HG02623 (cell line): Measurements from ENCODE around the gene PREX1.
"Not testable (repeated sequence)": the region's sequence is repeated elsewhere in the genome, so short reads cannot be mapped to it uniquely, and the experiment has no call there.

ENCODE experiments used
- ATAC-seq: cut with Tn5 transposase; IDR thresholded peaks from one replicate; pipeline ENCODE4 v1.9.1; 2021; ENCODE audit warnings: moderate library complexity; ENCODE audit not compliant: unreplicated experiment

The PREX1 gene

DNA sequence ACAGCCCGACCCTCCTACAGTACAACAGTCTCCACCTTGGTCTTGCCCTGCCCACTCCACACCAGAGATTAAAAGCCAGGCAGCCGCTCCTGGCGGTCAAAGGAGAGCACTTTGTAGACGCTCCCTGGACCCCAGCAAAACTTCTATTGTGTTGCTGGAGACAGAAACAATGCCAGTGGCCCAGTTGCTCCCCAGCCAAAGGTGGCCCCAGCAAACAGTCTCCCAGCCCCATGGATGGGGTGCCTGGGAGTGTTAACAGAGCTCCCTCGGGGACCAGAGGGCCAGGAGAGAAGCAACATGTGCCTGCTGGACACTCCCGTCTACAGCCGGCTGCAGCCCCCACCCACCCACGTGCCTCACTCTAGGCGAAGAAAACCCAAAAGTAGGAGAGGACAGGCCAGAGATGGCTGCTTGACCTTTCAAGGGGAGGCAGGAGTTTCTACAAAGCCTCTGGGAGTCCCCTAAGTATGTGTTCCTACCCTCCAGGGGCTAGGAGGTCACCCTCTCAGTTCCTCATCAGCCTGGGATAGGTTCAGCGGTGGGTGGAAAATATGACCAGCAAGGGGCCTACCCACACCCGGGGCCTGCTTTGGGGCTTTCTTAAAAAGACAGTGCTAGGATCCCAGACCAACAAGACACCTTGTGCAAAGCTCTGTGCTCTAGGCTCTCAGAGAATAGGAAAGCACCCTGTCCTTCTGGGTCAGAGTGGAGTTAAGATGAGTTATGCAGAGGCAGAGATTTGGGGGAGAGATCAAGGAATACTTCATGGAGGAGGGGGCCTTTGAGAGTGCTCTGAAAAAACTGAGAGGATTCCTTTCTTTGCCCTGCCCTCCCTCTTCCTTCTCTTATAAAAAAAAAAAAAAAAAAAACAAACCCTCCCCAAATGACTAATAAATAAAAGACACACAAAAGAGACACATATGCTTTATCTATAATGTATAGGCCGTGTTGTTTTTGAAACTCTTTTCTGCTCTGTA is 19.0 kb upstream of the PREX1 start:
- peak; percentile 84 for ATAC-seq

DNA sequence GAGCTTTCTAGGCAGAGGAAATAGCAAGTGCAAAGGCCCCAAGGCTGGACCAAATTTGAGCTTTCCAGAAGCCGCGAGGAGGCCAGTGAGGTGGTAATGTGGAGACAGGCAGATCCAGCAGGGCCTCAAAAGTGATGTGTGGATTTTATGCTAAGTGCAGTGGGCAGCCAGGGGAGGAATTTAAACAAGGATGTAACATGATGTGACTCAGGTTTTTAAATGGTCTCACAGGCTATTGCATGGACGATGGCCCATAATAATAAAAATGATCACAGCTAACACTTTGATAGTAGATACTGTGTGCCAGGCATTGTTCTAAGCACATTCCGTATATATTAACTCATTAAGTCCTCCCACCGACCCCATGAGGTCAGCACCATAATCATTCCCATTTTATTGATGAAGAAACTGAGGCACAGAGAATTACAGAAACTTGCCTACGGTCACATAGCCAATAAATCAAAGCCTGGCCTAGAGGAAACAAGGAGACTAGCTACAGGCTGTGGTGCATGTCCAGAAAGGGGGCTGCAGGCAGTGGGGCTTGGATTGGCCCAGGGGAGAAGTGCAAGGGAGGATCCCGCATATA is 18.0 kb upstream of the PREX1 start:
- ATAC-seq, result no peak

DNA sequence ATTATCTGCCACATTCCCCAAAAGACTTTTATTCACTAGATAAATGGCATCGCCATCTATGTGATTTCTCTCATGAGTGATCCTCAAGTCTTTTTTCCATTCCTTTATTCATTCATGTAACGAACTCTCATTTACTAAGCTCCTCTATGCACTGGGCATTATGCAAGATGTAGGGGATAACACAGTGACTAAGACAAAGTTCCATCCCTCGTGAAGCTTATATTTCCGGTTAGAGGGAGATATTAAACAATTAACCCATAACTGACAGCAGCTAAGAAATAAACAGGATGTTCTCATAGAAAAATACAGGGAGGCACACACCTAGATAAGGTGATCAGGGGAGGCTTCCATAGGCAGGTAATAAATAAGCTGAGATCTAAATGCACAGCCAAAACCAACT is 17.2 kb upstream of the PREX1 start:
- no peak for ATAC-seq

DNA sequence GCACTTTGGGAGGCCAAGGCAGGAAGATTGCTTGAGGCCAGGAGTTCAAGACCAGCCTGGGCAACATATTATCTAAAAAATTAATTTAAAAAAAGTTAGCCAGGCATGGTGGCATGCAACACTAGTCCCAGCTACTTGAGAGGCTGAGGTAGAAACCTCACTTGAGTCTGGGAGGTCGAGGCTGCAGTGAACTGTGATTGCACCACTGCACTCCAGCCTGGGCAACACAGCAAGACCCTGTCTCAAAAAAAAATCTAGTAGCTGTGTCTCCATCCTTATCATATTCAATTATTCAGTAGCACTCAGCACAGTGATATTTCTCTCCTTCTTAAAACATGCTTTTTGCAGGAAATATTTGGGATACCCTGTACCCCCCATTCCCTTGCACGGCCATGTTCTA is 16.1 kb upstream of the PREX1 start:
- not testable (repeated sequence) for ATAC-seq

DNA sequence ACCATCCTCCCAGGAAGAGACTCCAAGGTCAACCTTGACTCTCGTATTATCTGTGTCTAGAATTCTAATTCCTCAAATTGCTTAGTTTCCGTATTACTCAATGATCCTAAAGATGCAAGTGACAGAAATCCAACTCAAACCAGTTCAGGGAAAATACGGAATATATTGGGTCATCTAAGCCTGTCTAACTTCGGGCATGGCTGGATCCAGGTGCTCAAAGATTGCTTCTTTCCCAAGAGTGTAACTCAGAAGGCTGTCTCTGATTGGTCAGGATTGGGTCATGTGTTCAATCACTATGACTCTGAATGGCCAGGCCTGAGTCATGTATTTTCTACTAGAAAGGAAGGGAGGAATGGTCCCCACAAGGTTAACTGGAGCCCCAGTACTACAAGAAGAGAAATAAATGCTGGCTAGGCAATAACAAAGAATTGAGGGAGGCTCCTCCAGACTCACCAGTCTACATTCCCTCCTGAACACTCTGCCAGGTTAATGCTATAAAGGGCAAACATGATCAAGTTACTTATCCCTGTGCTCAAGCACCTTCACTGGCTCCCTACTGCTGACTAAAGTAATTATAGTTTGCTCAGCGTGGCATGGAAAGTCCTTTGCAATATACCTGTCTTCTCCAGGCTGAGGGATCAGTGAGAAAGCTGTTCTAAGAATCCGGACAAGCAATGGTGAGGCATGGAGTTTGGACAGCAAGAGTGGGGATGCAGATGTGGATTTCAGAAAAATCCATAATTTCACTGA is 15.4 kb upstream of the PREX1 start:
- no peak for ATAC-seq

DNA sequence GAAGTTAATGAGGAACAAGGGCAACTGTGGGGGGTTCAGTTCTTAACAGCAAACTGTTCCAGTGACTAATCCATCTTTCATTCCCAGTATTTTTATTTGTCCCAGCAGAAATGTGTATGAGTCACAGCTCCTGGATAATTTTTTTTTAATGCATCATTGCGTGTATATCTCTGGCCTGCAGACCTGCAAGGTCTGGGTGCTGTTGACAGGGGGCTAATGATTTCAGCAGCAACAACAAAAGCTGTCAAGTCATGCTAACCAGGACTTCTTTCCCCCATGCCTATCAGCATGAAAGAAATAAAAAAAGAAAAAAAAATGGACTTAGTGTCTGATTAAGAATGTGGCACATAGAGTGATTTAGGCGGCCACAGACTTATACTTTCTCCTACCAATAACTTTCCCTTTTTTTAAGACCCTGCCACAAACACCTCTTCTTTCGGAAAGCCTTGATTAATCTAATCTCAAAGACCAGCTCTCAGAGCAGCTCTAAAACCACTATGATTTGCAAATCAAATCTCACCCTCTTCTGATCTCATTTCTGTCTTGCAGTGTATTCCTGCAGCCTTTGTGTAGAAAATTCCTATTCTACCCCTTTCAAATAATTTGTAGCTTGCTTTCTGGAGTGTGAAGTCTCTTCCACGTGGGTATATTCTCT is 14.2 kb upstream of the PREX1 start:
- ATAC-seq, result no peak

DNA sequence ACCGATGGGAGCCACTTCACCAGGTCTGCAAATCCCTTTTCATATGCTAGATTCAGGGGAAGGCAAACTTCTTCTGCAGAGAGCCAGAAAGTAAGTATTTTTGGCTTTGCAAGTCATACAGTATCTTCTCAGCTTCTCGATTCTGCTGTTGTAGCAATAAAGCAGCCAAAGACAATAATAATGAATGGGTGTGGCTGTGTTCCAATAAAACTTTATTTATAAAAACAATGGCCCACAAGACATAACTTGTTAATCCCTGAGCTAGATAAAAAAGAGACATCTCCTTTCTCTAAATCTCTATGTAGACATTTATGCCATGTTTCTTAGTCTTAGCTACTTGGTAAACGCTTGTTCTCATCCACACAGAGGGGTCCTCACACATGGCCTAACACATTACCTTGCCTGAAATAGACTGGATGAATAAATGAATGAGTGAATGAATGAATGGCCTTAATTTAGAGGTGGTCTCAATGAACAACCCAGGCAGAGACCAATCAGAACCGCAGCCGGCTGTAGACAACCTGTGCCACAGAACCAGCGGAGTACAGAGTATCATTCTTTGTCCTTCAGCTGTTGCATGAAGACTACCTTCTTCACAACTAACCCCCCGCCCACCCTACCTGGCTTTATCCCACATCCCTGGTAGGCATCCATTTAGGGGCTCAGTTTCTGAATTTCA is 13.5 kb upstream of the PREX1 start:
- ATAC-seq, result no peak

DNA sequence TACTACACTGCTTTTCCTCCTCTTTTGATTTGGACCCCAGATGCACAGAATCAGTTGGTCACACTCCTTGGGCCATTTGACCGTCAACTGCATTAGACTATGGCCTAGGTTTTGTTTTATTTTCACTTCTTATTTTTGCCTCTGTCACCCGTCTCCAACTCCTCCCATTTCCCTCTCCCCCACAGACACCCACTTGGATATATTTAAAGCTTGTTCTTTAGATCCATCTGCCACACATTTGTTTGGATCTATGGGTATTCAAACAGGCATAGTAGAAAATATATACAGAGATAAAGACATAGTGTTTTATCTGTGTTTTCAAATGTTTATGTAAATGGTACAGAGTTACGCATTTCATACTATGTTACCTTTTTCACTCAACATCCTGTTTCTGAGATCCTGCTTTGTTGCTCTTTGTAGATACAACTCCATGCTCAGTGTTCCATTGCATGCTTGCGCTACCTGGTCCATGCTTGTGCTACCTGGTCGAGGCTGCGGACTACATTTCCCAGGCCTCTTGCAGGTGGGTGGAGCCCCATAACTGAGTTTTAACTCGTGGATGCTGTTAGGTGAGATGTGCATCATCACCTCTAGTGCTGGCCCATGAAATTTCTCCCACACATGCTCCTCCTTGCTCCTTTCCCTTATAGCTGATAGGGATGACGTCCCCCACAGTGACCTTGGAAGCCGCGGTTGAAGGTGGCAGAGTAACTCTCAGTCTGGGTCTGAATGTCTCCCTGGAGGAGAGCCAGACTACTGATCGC is 11.5 kb upstream of the PREX1 start:
- ATAC-seq, result no peak

DNA sequence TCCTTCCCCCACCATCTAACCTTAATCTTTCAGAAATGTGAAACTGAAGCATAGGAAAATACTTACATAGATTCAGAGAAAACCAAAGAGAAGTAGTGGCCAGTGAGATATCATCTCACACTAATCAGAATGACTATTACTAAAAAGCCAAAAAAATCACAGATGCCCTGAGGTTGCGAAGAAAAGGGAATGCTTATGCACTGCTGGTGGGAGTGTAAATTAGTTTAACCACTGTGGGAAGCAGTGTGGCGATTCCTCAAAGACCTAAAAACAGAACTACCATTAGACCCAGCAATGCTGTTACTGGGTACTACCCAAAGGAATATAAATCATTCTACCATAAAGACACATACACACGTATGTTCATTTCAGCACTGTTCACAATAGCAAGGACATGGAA is 9.2 kb upstream of the PREX1 start:
- ATAC-seq, result no peak

DNA sequence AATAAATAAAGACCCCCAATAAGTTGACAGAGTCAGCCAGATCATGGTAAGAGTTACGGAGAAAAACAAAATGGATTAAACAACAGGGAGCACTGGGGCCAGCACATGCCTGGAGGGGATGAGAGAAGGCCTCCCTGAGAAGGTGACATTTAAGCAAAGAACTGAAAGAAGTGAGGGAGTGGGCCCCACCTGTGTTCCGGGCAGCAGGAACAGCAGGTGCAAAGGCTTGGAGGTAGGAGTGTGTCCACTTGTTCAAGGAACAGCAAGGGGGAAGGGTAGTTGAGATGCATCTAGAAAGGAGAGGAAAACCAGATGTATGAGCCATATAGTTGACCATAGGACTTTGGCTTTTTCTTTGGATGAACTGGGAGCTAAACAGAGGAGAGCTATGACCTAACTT is 7.6 kb upstream of the PREX1 start:
- ATAC-seq, result no peak

DNA sequence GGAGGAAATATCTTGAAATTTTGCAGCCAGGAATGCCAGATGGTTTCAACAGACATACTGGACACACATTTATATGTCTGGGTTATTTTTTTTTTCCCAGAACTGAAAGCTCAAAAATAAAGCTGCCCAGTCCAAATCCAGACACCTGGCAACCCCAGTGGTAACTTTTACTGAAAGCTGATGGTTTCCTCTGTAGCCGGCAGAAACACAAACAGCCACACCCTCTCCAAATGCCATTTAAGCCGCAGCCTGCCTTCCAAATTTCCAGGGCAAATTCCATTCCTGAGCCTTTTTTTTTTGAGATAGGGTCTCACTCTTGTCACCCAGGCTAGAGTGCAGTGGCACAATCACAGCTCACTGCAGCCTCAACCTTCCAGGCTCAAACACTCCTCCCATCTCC is 6.5 kb upstream of the PREX1 start:
- no peak for ATAC-seq

DNA sequence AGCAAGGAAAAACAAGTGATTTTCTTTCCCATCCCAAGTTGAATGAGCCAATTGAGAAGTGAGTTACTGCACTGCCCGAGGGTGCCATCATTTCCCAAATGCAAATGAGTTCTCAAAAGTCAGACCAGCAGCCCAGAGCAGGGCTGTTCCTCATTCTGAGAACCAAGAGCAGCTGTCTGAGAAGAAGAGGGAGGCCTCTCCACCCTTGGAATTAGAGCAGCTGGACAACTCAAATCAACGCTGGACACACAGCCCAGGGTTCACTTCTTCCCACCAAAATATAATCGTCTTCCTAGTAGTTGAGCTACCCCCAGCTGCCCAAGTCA is 4.6 kb upstream of the PREX1 start:
- no peak for ATAC-seq

DNA sequence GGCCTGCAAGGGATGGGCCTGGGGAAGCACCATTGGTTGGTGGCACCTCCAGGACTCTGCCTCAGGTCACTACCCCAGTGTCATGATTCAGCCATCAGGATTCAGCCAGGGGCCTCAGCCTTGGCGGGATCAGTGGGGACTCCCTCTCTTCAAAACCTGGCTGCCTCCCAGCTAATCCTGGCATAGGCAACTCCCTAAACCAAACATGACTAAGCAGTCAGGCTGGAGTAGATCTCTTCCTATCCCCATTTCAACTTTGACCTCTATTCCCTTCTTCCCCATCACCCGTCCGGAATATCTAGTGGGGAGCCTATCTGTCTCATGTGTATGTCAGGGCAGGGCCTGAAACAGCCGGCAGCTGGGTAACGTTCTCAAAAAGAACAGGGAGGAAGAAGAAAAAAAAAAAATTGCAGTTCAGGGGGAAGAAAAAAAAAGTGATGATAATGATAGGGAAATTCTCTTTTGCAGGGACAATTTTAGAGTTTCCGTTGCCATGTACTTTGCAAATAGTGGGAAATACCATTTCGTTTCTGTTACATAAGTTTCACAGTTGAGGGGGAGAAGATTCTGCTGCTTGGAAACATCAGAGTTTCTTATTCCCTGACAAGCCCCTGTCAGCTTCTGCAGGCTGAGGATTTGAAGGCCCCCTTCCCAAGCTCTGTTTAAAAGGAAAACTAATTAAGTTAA is 4.1 kb upstream of the PREX1 start:
- no peak for ATAC-seq

DNA sequence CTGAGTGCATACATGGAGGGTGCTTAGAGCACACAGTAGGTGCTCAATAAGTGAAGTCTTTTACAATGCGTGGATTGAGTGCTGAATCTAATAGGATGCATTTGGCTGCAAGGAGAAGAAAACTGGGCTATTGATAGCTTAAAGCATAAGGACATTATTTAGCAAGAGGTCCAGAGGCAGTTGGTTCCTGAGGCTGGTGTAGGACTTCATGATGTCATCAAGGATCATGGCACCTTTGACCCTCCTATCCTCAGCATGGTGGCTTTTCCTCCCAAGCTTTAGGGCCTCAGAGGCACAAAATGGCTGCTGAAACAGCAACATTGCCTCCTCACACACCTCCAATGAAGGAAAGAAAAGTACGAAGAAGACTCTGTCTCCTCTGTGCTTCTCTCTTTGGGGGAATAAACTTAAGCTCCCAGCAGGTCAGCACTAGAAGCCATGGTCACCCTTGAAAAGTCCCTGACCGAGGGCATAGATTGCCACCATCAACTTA is 3.1 kb upstream of the PREX1 start:
- ATAC-seq, result no peak

DNA sequence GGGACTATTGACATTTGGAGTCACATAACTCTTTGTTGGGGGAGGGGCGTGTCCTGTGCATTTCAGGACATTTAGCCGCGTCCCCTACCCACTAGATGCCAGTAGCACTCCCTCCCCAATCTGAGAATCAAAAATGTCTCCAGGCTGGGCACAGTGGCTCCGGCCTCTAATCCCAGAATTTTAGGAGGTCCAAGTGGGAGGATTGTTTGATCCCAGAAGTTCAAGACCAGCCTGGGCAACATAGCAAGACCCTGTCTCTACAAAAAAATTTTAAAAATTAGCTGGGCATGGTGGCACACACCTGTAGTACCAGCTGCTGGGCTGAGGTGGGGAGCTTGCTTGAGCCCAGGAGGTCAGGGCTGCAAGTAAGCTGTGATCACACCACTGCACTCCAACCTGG is 2.1 kb upstream of the PREX1 start:
- ATAC-seq, result no peak

DNA sequence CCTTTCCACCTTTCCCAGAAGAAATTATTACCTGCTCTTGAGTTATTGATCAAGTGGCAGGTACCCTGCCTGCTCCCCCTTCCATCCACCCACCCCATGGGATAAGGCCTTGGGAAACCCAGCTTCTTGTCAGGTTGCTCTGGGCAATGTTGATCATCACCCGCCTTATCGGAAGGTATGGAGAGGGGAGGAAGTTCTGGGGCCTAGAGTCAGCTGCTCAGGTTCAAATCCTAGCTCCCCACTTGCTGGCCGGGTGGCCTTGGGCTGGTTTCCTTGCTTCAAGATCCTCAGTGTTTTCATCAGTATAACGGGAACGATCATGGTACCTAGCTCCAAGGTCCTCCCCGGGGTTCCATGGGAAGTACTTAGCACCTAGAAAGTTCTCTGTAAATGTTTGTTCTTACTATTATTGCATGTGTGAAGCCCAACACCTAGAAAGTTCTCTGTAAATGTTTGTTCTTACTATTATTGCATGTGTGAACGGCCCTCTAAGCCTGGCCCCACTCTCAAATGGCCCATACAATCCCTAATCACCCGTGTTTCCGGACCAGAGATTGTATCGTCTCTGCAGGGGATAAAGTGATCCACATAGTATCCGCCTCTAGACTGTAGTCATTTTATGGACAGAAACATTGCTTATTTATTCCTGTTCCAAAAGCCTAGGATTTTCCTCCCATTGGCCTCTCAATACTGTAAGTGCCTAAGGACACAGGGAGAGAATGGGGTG is 1.1 kb upstream of the PREX1 start:
- ATAC-seq, result no peak

DNA sequence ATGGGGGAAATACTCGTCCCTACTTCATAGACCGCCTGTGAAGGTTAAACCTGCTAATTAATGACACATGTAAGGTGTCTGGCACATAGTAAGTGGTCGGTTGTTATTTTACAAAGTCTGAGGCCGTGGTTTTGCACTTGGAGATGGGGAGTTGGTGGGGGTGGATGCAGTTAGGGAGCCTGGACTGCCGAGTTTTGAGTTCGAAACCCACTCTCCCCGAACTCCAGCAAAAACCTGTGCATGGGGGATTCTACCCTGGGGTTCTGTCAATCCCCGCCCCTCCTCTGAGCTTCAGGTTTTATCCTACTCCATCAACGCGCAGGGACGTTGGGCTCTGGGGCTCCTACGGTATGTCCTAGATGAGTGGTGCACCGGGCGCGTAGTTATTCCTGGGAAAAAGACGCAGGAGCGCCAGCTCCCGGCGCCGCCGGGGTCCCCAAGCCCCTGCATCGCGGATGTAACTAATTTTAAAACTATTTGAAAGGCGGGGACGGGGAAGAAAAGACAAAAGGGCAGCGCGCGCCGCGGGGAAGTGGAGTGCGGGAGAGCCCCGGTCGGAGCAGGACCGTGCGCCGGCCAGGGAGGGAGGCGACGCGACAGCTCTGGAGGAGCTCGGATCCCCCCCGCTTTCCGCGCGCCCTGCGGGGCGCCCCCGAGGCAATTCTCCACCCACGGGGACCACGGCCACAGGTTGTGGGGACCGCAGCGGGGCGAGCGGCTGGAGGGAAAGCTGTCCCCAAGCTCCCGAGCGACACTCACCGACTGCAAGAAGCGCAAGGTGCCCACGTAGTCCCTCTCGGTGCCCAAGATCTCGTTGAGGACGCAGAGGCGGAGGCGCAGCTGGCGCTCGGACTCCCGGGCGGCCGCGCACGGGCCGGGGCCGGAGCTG is 672 bp downstream of the PREX1 start:
- ATAC-seq, result peak; percentile 7

DNA sequence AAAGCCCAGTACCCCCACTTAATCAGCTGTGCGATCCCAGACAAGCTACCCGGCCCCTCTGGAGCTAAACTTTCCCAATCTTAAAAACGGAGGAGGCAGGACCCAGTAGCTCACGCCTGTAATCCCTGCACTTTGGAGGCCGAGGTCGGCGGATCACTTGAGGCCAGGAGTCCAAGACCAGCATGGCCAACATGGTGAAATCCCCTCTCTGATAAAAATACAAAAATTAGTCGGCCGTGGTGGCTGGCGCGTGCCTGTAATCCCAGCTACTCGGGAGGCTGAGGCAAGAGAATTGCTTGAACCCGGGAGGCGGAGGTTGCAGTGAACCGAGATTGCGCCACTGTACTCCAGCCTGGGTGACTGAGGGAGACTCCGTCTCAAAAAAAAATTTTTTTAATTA is 1.3 kb downstream of the PREX1 start:
- not testable (repeated sequence) for ATAC-seq
